HG03097 (cell line): ENCODE data around the gene CDH5.

Source experiments
- ATAC-seq: cut with Tn5 transposase; IDR thresholded peaks from one replicate; pipeline ENCODE4 v1.9.1; 2021; ENCODE audit not compliant: unreplicated experiment, low FRiP score

CDH5 gene

DNA sequence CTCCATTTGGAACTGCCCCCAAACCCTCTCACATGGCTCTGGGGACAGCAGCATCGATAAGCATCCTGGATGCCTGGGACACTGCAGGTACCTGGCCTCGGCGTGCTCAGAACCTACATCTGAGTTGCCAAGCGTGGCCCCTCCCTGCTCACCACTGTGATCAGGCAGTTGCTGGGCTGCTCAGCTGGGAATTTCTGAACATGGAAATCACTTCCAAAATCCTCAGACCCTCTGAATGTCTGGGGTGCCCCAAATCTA lies 6.3 kb downstream of the CDH5 start:
- ATAC-seq = no peak

GRCh38 chr16:66373667-66374066 lies 7.2 kb downstream of the CDH5 start:
- ATAC-seq = no peak

DNA sequence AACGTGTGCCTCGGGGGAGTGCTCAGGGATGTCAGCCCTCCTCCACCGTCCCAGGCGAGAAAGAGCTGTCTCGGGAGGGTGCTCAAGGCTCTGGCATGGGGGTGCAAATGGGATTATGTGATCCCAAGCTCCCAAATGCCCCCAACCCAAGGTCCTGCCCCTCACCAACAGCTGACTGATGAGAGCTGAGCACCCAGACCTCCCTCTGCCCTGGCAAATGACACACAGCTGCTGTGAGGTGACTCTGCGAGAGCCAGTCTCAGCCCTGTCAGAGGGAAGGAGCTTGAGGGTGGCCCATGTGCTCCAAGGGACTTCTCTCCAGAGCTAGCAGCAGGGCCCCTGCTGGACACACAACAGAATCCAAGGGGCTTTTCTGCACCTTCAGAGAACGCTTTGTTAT lies 7.7 kb downstream of the CDH5 start:
- ATAC-seq = no peak

DNA sequence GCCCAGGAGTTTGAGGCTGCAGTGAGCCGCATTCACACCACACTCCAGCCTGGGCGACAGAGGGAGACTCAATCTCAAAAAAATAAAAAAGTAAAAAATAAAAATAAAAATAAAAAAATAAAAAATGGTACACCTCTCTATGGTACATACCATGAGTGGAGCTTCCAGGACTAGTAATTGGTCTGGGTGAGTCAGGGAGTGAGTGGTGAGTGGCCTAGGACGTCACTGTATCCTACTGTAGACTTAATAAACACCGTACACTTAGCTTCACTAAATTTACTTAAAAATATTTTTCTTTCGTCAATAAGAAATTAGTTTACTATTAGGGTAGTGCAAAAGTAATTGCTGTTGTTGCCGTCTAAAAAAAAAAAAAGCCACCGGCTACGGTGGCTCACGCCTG lies 9.0 kb downstream of the CDH5 start:
- ATAC-seq = no peak

DNA sequence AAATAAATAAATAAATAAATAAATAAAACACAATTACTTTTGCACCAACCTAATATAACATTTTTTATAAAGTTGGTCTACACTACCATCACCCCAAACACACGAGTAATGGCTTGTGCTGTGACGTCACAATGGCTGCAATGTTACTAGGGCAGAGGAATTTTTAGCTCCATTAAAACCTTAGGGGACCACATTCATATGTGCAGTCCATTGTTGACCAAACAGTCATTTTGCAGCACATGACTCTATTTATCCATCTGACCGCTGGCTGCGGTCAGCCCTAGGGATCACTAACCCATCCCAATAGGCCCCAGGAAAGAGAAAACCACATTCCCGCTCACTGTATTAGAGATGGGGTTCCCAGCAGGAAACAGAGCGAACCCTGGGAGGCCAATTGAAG lies 9.6 kb downstream of the CDH5 start:
- ATAC-seq = no peak

DNA sequence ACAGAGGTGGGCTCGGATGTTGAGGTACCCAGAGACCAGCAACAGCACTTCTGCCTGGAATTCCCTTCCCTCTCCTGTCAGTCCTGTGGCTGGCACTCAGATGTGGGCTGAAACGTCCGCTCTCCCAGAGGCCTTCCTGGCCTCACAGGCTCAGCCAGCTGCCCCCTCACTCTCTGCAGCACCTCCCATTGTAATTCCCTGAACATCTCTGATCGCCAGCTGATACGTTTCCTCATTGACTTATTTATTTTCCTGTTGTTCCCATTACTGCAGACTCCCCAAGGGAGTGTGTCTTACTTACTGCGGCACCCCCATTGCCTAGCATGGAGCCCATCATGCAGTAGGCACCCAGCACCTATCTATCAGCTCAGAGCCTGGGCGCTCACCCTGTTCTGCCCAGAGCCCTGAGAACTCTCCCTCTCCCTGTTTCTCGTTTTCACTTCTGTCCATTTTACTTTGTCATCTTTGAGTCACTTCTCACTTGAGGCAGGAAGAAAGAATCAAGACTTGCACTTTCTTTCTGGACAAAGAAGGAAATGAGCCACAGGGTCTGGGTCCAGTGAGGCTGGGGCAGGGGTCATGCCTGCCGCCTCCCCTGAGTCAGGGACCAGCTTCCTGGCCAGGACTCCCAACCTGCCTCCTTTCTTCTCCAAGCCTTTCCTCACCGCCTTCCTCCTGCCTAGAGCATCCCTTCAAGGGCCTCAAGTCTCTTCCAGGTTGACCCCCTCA lies 10.2 kb downstream of the CDH5 start:
- no peak for ATAC-seq

- ATAC-seq = no peak
These were observed 10.8 kb downstream of the CDH5 start for GRCh38 chr16:66377324-66377723.

DNA sequence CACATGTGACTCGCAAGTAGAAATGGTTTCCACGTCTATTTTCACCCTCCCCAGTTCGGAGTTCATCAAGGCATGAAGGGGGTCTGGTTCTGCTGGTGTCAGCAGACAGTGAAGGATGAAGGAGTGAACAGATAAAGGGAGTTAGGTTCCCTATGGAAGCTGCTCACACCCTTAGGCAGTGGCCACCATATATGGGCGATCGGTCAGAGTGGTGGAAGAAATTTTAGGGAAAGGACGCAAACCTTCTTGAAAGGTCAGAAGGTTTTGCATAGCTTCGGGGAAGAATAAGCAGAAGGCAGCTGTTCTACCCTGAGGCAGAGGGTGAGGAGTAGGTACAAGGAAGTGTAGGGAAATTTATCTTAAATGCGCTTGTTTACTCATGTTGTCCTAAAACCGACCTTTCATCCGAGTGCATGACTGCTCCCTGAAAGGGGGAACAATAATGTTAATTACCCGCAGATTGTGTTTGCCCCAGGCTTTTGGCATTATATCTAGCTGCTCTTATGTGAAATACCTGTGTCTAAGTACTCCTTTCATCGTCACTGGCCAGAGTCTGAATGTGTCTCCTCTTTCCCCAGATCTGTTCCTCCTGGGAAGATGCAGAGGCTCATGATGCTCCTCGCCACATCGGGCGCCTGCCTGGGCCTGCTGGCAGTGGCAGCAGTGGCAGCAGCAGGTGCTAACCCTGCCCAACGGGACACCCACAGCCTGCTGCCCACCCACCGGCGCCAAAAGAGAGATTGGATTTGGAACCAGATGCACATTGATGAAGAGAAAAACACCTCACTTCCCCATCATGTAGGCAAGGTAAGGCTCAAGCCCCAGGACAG lies 12.5 kb downstream of the CDH5 start:
- no peak for ATAC-seq

DNA sequence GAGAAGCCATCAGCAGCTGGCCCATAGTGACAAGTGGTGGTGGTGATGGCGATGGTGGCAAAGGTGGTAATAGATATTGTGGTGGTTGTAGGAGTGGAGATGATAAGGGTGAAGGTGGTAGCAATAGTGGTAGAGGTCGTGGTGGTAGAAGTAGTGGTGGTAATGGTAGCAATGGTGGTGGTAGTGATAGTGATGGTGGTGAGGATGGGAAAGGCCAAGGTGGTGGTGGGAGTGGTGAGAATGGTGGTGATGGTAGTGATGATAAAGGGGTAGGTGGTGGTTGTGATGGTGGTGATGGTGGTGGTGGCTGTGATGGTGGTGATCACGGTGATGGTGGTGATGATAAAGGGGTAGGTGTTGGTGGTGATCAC lies 13.1 kb downstream of the CDH5 start:
- ATAC-seq = no peak

- no peak for ATAC-seq
These were observed 13.9 kb downstream of the CDH5 start for GRCh38 chr16:66380421-66380820.

DNA sequence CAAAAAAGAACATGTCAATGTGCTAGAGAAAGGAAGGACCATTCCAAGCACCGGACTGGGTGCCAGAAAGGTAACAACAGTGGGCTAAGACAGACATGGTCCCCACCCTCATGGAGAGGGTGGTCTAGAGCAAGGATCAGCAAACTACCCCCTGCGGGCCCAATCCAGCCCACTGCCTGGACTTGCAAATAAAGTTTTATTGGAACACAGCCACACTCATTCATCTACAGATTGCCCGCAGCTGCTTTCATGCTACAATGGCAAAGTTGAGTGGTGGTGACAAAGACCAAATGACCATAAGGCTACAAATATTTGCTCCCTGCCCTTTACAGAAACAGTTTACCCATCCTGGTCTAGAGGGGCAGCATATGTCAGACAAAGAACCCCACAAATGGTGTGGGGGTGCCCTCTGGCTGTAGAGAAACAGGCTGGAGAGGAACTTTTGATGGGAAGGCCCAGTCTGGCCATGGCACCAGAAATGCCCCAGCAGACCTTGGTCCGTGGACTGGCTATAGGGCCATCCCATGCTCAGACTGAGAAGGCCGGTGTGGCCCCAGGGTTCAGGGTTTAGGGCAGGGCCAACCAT lies 15.2 kb downstream of the CDH5 start:
- ATAC-seq = no peak

- ATAC-seq = no peak
These were observed 15.9 kb downstream of the CDH5 start for GRCh38 chr16:66382171-66382965.

DNA sequence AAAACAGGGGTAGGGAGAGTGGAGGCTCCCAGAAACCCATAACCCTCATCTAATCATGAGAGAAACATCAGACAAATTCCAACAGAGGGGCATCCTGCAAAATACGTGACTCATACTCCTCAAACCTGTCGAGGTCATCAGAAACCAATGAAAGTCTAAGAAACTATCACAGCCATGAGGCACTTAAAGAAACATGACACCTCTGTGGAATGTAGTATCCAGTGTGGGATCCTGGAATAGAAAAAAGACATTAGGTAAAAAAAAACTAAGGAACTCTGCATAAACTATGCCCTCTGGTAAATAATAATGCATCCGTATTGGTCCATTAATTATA lies 16.4 kb downstream of the CDH5 start:
- ATAC-seq = no peak

DNA sequence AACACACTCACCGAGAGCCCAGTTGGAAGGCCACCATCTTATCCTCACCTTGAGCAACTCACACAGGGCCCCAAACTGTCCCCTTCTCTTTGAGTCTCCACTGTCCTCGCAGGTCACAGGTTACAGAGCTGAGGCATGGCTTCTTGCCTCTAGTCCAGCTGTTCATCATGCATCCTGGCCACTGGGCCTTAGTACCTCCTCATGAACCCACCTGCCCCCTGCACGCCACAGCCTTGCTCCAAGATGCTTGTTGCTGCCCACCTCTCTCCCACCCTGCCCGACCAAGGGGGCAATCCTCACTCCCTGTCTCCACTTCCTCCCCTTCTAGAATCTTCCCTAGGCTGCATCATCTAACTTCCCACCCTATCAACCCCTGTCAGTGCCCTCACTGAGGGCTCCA lies 17.1 kb downstream of the CDH5 start:
- ATAC-seq = no peak

GRCh38 chr16:66385415-66385814 lies 18.9 kb downstream of the CDH5 start:
- no peak for ATAC-seq

DNA sequence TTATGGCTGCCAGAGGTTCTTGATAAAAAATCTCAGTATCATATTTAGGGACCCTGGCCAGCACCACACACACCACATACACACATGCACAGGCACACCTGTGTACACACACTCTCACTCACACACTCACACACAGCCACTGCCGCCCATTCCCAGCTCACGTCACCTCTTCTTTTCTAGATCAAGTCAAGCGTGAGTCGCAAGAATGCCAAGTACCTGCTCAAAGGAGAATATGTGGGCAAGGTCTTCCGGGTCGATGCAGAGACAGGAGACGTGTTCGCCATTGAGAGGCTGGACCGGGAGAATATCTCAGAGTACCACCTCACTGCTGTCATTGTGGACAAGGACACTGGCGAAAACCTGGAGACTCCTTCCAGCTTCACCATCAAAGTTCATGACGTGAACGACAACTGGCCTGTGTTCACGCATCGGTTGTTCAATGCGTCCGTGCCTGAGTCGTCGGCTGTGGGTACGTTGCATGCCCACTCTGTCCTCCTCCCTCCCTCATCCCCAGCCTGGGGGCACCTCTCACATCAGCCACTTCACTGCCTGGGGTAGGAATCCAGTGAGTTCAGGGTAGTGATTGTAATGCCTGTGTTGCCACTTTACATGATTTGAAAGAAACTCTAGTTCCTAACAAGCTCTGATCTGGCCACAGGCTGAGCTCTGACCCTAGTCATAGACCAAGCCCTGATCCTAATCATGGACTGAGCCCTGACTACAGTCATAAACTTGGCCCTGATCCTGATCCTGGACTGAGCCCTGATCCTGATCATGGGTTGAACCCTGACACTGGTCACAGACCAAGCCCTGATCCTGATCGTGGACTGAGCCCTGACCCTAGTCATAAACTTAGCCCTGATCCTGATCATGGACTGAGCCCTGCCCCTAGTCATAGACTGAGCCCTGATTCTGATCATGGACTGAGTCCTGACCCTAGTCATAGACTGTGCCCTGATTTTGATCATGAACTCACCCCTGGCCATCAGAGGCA lies 20.4 kb downstream of the CDH5 start:
- ATAC-seq = no peak

DNA sequence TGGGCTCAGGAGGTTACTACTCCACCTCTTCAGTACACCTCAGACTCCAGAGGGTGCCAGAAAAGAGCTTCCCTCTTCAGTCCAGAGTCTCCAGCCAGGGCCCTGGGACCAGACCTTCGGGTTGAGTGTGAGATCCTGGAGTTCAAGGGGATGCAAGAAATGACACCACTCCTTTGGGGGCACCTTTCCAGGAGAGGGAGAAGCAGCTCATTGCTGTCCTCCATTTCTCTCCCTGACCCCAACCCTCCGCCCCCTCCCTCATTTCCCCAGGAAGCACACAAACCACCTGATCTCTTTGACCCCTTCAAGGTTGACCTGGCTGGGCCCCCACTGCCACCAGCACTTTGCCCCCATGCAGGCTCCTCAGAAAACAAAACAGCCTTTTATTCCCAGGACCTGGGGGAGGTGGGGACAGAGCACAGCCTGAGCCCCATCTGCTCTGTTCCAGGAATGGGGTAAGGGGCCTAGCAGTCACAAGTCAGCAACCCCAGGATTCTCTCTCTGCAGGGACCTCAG lies 21.4 kb downstream of the CDH5 start:
- ATAC-seq = no peak

GRCh38 chr16:66388350-66389139 lies 22.1 kb downstream of the CDH5 start:
- ATAC-seq = no peak
